Sigmoid colon (tissue), 4 donors: ENCODE results near the gene MRPS35.

ENCODE experiments used
- POLR2A ChIP-seq, 2 donors: fragments of 450-650 bp; IDR thresholded peaks; one replicate each; pipeline ENCODE4 v1.6.1; 2016; ENCODE audit warnings: antibody characterized with exemption in 2 of 2, mild to moderate bottlenecking in 2 of 2, moderate library complexity in 2 of 2
- POLR2AphosphoS5 ChIP-seq, 4 donors: sonication (generic); formaldehyde crosslinking; IDR thresholded peaks; one replicate each; pipeline ENCODE4 v1.6.1; 2017; ENCODE audit warnings: antibody characterized with exemption in 4 of 4
- TF ChIP-seq, protein P1 (sequence below), 4 experiments: fragments of 450-650 bp in 3 of 4; fragments of 200-600 bp in 1 of 4; IDR thresholded peaks; one replicate each; pipeline ENCODE4 v1.5.1; 2016 to 2019; ENCODE audit warnings: antibody characterized with exemption in 4 of 4, mild to moderate bottlenecking in 3 of 4, moderate library complexity in 2 of 4

- TF ChIP-seq POLR2AphosphoS5 (IDR thresholded peaks at IDR 0.05) (peak; percentile 82 to 92 (median 88)), POLR2A (IDR thresholded peaks at IDR 0.05) (peak; percentile 21 to 59)
- TF ChIP-seq, protein P1, sequence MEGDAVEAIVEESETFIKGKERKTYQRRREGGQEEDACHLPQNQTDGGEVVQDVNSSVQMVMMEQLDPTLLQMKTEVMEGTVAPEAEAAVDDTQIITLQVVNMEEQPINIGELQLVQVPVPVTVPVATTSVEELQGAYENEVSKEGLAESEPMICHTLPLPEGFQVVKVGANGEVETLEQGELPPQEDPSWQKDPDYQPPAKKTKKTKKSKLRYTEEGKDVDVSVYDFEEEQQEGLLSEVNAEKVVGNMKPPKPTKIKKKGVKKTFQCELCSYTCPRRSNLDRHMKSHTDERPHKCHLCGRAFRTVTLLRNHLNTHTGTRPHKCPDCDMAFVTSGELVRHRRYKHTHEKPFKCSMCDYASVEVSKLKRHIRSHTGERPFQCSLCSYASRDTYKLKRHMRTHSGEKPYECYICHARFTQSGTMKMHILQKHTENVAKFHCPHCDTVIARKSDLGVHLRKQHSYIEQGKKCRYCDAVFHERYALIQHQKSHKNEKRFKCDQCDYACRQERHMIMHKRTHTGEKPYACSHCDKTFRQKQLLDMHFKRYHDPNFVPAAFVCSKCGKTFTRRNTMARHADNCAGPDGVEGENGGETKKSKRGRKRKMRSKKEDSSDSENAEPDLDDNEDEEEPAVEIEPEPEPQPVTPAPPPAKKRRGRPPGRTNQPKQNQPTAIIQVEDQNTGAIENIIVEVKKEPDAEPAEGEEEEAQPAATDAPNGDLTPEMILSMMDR (IDR thresholded peaks at IDR 0.05), result no peak
Measured at GRCh38 chr12:27710592-27711316, at the start of gene MRPS35.
